ENCODE measurements around the gene B4GALNT3. TPM values are rescaled to one million over a fixed set of nuclear protein-coding genes. Genes with fewer than 3 reads are reported as not detected.

The B4GALNT3 gene
- total and polyA plus RNA-seq, 2 experiments from 2014 or later = 2.8 to 15.8 TPM

DNA sequence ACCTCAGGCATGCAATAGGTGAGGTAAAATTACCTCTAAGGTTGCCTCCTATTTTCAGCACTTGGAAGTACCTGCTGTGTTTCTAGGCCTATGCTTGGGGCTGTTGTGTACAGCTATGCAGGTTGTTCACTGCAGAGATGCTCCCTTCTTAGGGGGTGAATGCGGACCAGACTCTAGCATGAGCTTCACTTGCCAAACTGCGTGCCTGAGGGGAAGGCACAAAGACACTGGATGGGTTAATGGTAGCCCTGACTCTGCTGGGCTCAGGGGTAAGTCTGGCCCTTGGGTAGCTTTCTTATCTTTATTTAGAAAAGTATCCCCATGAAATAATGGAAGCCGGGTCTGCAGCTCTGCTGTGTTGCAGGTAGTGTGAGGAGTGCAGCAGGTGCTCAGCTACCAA lies 35.7 kb downstream of the B4GALNT3 start:
- H3K27me3 ChIP-seq (ENCODE audit: insufficient read depth) = no peaks in the 10 kb centered on the region
- no peak for DNase-seq (ENCODE audit: low spot score)
- H3F3A ChIP-seq (replicated peaks; ENCODE audit: low read depth) = no peaks in the 10 kb centered on the region
- H4K20me1 ChIP-seq (replicated peaks; ENCODE audit: insufficient read depth) = no peaks in the 10 kb centered on the region
- H2AFZ ChIP-seq = no peak overlapping the region
- H3K4me1 Mint-ChIP-seq = peaks cover 7% of the 10 kb centered on the region; the same call in 2 of the 3 replicates
- H3K27me3 Mint-ChIP-seq (ENCODE audit: insufficient read depth, low read depth, poor library complexity) = no peaks in the 10 kb centered on the region
- no peak for ATAC-seq
- H3K4me1 ChIP-seq (ENCODE audit: insufficient read depth) = 0 out of 2 replicates have a peak, but pooled peaks cover 6% of the 10 kb centered on the region
- no peak overlapping the region for H3K4me2 ChIP-seq
- H3K9me3 Mint-ChIP-seq = peaks cover 18% of the 10 kb centered on the region
- H3K4me3 ChIP-seq = no peak overlapping the region
- H3K79me2 ChIP-seq (replicated peaks; ENCODE audit: insufficient read depth) = no peaks in the 10 kb centered on the region
- no peaks in the 10 kb centered on the region for H3K36me3 ChIP-seq (ENCODE audit: insufficient read depth)
- H3K4me3 Mint-ChIP-seq = no peak overlapping the region
- 0 out of 2 replicates have a peak, but pooled peaks cover 6% of the 10 kb centered on the region for H3K9me2 ChIP-seq (ENCODE audit: insufficient read depth)
- TF ChIP-seq CREB1 (CRISPR knock-in tag; IDR thresholded peaks at IDR 0.05; ENCODE audit: low read depth) = no peak
- TF ChIP-seq, protein P1, sequence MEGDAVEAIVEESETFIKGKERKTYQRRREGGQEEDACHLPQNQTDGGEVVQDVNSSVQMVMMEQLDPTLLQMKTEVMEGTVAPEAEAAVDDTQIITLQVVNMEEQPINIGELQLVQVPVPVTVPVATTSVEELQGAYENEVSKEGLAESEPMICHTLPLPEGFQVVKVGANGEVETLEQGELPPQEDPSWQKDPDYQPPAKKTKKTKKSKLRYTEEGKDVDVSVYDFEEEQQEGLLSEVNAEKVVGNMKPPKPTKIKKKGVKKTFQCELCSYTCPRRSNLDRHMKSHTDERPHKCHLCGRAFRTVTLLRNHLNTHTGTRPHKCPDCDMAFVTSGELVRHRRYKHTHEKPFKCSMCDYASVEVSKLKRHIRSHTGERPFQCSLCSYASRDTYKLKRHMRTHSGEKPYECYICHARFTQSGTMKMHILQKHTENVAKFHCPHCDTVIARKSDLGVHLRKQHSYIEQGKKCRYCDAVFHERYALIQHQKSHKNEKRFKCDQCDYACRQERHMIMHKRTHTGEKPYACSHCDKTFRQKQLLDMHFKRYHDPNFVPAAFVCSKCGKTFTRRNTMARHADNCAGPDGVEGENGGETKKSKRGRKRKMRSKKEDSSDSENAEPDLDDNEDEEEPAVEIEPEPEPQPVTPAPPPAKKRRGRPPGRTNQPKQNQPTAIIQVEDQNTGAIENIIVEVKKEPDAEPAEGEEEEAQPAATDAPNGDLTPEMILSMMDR (conservative IDR thresholded peaks at IDR 0.05; ENCODE audit: low read depth in 2 of 2) = no peak
- TF ChIP-seq, protein P2, sequence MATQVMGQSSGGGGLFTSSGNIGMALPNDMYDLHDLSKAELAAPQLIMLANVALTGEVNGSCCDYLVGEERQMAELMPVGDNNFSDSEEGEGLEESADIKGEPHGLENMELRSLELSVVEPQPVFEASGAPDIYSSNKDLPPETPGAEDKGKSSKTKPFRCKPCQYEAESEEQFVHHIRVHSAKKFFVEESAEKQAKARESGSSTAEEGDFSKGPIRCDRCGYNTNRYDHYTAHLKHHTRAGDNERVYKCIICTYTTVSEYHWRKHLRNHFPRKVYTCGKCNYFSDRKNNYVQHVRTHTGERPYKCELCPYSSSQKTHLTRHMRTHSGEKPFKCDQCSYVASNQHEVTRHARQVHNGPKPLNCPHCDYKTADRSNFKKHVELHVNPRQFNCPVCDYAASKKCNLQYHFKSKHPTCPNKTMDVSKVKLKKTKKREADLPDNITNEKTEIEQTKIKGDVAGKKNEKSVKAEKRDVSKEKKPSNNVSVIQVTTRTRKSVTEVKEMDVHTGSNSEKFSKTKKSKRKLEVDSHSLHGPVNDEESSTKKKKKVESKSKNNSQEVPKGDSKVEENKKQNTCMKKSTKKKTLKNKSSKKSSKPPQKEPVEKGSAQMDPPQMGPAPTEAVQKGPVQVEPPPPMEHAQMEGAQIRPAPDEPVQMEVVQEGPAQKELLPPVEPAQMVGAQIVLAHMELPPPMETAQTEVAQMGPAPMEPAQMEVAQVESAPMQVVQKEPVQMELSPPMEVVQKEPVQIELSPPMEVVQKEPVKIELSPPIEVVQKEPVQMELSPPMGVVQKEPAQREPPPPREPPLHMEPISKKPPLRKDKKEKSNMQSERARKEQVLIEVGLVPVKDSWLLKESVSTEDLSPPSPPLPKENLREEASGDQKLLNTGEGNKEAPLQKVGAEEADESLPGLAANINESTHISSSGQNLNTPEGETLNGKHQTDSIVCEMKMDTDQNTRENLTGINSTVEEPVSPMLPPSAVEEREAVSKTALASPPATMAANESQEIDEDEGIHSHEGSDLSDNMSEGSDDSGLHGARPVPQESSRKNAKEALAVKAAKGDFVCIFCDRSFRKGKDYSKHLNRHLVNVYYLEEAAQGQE (IDR thresholded peaks at IDR 0.05; ENCODE audit: unreplicated experiment) = no peak
- TF ChIP-seq EZH2phosphoT487 (IDR thresholded peaks at IDR 0.05; ENCODE audit: unreplicated experiment) = no peak
- no peak for TF ChIP-seq ZNF331 (CRISPR knock-in tag; IDR thresholded peaks at IDR 0.05; ENCODE audit: low read depth)
- TF ChIP-seq POLR2AphosphoS5 (IDR thresholded peaks at IDR 0.05; ENCODE audit: low read depth) = no peak
- no peak for TF ChIP-seq STAT1 (IDR thresholded peaks at IDR 0.05; ENCODE audit: unreplicated experiment)
- no peak for TF ChIP-seq ZNF114 (CRISPR knock-in tag; IDR thresholded peaks at IDR 0.05)
- no peak for TF ChIP-seq NANOG (IDR thresholded peaks at IDR 0.05; ENCODE audit: borderline replicate concordance)
- TF ChIP-seq, protein P3, sequence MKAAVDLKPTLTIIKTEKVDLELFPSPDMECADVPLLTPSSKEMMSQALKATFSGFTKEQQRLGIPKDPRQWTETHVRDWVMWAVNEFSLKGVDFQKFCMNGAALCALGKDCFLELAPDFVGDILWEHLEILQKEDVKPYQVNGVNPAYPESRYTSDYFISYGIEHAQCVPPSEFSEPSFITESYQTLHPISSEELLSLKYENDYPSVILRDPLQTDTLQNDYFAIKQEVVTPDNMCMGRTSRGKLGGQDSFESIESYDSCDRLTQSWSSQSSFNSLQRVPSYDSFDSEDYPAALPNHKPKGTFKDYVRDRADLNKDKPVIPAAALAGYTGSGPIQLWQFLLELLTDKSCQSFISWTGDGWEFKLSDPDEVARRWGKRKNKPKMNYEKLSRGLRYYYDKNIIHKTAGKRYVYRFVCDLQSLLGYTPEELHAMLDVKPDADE (IDR thresholded peaks at IDR 0.05) = no peak
- no peak for TF ChIP-seq JUNB (IDR thresholded peaks at IDR 0.05; ENCODE audit: unreplicated experiment)
- no peak for TF ChIP-seq EZH2 (IDR thresholded peaks at IDR 0.05; ENCODE audit: low read depth, unreplicated experiment)
- TF ChIP-seq ZNF462 (CRISPR knock-in tag; IDR thresholded peaks at IDR 0.05) = no peak
- H3K27ac Mint-ChIP-seq = no peak overlapping the region
- 0 out of 3 replicates have a peak, but pooled peaks cover 3% of the 10 kb centered on the region for H3K36me3 Mint-ChIP-seq (ENCODE audit: low read depth)
- no peak overlapping the region for H3K27ac ChIP-seq (ENCODE audit: low read depth)
